Pancreas (tissue), 10 donors: ENCODE results near the gene KLF17. TPM values are rescaled to one million over a fixed set of nuclear protein-coding genes. Genes with fewer than 3 reads are reported as not detected.

ENCODE experiments used
- ATAC-seq, 4 donors: fragments of 200-7000 bp; cut with Tn5 transposase; one replicate each; pipeline versions ENCODE4 v1.8.0 to v1.9.1; 2020; ENCODE audit warnings: mild to moderate bottlenecking in 4 of 4, moderate library complexity in 4 of 4
- DNase-seq, 6 donors: peaks; one replicate each; pipeline ENCODE4 v3.0.0-alpha.2; 2020
- FAIRE-seq: peaks from 2 replicates; lab custom pipeline; 2012; peaks lifted over from hg19 to GRCh38; lab: Jason Lieb, UNC
- H3K27ac ChIP-seq, 4 donors: fragments of 200-600 bp; sonication (generic); 1 replicate in 3 of 4; 2 replicates in 1 of 4; pipeline versions ENCODE4 v1.5.0 to v1.8.0; 2020
- H3K27me3 ChIP-seq, 4 donors: fragments of 200-600 bp; one replicate each; pipeline ENCODE4 v1.8.0; 2021
- H3K36me3 ChIP-seq, 3 donors: fragments of 200-600 bp; sonication (generic) in 1 of 3; one replicate each; pipeline versions ENCODE4 v1.5.0 to v1.8.0; 2020 to 2021
- H3K4me1 ChIP-seq, 3 donors: fragments of 200-600 bp; one replicate each; pipeline ENCODE4 v1.8.0; 2021
- H3K4me3 ChIP-seq, 4 donors: fragments of 200-600 bp; sonication (generic) in 2 of 4; one replicate each; pipeline versions ENCODE4 v1.5.0 to v1.8.0; 2020 to 2021
- H3K9me3 ChIP-seq, 4 donors: fragments of 200-600 bp; one replicate each; pipeline ENCODE4 v1.8.0; 2021
- WGBS, 2 donors: extraction: QIAGEN DNeasy Blood & Tissue Kit; methylation state at CpG; one replicate each; pipeline ENCODE4 v1.1.7; 2013; 5-methylcytosine and 5-hydroxymethylcytosine counted together
- intact Hi-C, 3 donors: fragments of 100-400 bp; cut with DNase I; formaldehyde crosslinking; loops; one replicate each; pipeline versions ENCODE4 v1.11.1 to v1.14.2; 2022
- polyA plus RNA-seq, 2 donors: library from polyadenylated mRNA; stranded (reverse); fragments of 200-250 nt; gene quantifications; one replicate each; pipeline ENCODE4 v1.2.3, GENCODE V29; 2013
- total RNA-seq, 6 donors: library from RNA; stranded (reverse); fragmentation: NEBNext Ultra II Directional in 4 of 6; extraction: Animal tissue kit (Norgen Biotek cat#: 25700) in 4 of 6; gene quantifications; one replicate each; pipeline versions ENCODE4 v1.2.1 to v1.2.4, GENCODE V29; 2021 to 2023
- TF ChIP-seq, protein P1 (sequence below), 4 donors: fragments of 200-600 bp; sonication (generic) in 3 of 4; IDR thresholded peaks; one replicate each; pipeline versions ENCODE4 v1.5.0 to v1.8.0; 2021; ENCODE audit warnings: antibody characterized with exemption in 4 of 4
- donor health status: healthy with polysubstance abuse.
- donor health status: DM: no; HTN: no; CAD: no; lungs with moderate emphysema.
- donor health status: DM: no; HTN: no; CAD: no.
- donor health status: control.
- donor health status: control.
- donor health status: Bipolar disorder and iron deficiency.
- donor health status: DM: yes; HTN: yes; CAD: no.
- donor health status: DM: no; HTN: no; CAD: no.
- donor health status: DM: no; HTN: no; CAD: no.
- donor health status: DM: yes; HTN: yes; CAD: no.

Gene KLF17
- total and polyA plus RNA-seq, 8 donors, result 0.12 TPM; not detected in 7

GRCh38 chr1:44074415-44074814 lies 44.2 kb upstream of the KLF17 start:
- no peak for DNase-seq
- WGBS, 2 donors, result 16 to 19% methylated on average over 3 of the region's 3 CpGs
- Histone ChIP-seq H3K27ac (peak overlapping the region in 2 of 4 donors; percentile 39 to 41), H3K9me3 (no peaks in the 10 kb centered on the region), H3K4me3 (no peak overlapping the region), H3K4me1 (no peaks in the 10 kb centered on the region), H3K27me3 (no peaks in the 10 kb centered on the region), H3K36me3 (no peaks in the 10 kb centered on the region)
- intact Hi-C loops, result no loop called here
- FAIRE-seq, result no peak
- TF ChIP-seq, protein P1, sequence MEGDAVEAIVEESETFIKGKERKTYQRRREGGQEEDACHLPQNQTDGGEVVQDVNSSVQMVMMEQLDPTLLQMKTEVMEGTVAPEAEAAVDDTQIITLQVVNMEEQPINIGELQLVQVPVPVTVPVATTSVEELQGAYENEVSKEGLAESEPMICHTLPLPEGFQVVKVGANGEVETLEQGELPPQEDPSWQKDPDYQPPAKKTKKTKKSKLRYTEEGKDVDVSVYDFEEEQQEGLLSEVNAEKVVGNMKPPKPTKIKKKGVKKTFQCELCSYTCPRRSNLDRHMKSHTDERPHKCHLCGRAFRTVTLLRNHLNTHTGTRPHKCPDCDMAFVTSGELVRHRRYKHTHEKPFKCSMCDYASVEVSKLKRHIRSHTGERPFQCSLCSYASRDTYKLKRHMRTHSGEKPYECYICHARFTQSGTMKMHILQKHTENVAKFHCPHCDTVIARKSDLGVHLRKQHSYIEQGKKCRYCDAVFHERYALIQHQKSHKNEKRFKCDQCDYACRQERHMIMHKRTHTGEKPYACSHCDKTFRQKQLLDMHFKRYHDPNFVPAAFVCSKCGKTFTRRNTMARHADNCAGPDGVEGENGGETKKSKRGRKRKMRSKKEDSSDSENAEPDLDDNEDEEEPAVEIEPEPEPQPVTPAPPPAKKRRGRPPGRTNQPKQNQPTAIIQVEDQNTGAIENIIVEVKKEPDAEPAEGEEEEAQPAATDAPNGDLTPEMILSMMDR (IDR thresholded peaks at IDR 0.05), result no peak
- ATAC-seq, result peak in 3 of 4 donors; percentile 20 to 57 (median 52)

GRCh38 chr1:44076066-44076465 lies 42.6 kb upstream of the KLF17 start:
- WGBS, 2 donors, result 75 to 84% methylated on average over 1 of the region's 1 CpG
- ATAC-seq, result peak in 1 of 4 donors; percentile 26
- no peak for FAIRE-seq

DNA sequence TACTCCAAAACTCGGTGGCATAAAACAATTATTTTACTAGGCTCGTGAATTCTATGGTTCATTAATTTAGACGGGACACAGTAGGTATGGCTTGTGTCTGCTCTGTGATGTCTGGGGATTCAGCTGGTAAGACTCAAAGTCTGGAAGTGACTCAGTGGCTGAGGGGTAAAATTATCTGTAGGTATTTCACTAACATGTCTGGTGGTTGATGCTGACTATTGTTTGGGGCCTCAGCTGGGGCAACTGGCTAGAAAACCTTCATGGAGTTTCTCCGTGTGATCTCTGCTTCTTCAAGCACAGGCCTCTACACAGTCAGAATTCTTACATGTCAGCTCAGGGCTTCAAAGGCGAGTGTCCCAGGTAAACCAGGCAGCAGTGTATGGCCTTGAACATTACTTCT lies 41.2 kb upstream of the KLF17 start:
- no peak for DNase-seq
- H3K27ac ChIP-seq, result no peak overlapping the region
- 80 to 89% methylated on average over 5 of the region's 5 CpGs for WGBS, 2 donors
- TF ChIP-seq, protein P1 (IDR thresholded peaks at IDR 0.05), result no peak
- no peaks in the 10 kb centered on the region for H3K9me3 ChIP-seq
- intact Hi-C loops, result no loop called here
- H3K4me1 ChIP-seq, result no peaks in the 10 kb centered on the region
- no peak for ATAC-seq
- no peaks in the 10 kb centered on the region for H3K27me3 ChIP-seq
- FAIRE-seq, result no peak
- no peak overlapping the region for H3K4me3 ChIP-seq
- H3K36me3 ChIP-seq, result no peaks in the 10 kb centered on the region

More at GRCh38 chr1:44076066-44076465, 42.6 kb upstream of the KLF17 start:
- Histone ChIP-seq H3K36me3 (no peaks in the 10 kb centered on the region), H3K9me3 (no peaks in the 10 kb centered on the region), H3K4me1 (no peaks in the 10 kb centered on the region), H3K4me3 (no peak overlapping the region), H3K27me3 (no peaks in the 10 kb centered on the region), H3K27ac (no peak overlapping the region)
- intact Hi-C loops, result no loop called here
- TF ChIP-seq, protein P1 (IDR thresholded peaks at IDR 0.05), result no peak
- DNase-seq, result no peak

- H3K27ac ChIP-seq, result no peak overlapping the region
- no peak for ATAC-seq
These were observed 40.5 kb upstream of the KLF17 start for GRCh38 chr1:44078104-44078503.

GRCh38 chr1:44079566-44079965 lies 39.1 kb upstream of the KLF17 start:
- Histone ChIP-seq H3K4me1 (no peaks in the 10 kb centered on the region), H3K9me3 (no peaks in the 10 kb centered on the region), H3K4me3 (no peak overlapping the region), H3K36me3 (no peaks in the 10 kb centered on the region), H3K27me3 (no peaks in the 10 kb centered on the region), H3K27ac (no peak overlapping the region)
- DNase-seq (no peak), ATAC-seq (no peak), FAIRE-seq (no peak)
- 79 to 89% methylated on average over 4 of the region's 4 CpGs for WGBS, 2 donors
- intact Hi-C loops, result no loop called here
- TF ChIP-seq, protein P1 (IDR thresholded peaks at IDR 0.05), result no peak

More at GRCh38 chr1:44078104-44078503, 40.5 kb upstream of the KLF17 start:
- TF ChIP-seq, protein P1 (IDR thresholded peaks at IDR 0.05), result no peak
- Histone ChIP-seq H3K9me3 (no peaks in the 10 kb centered on the region), H3K4me3 (no peak overlapping the region), H3K27me3 (no peaks in the 10 kb centered on the region), H3K4me1 (no peaks in the 10 kb centered on the region), H3K36me3 (no peaks in the 10 kb centered on the region)
- FAIRE-seq, result no peak
- no peak for DNase-seq
- WGBS, 2 donors, result 47 to 51% methylated on average over 2 of the region's 2 CpGs
- intact Hi-C loops, result no loop called here
